Regular cardiac myocyte (primary cell): ENCODE results near the gene MAP2. TPM values are rescaled to one million over a fixed set of nuclear protein-coding genes. Genes with fewer than 3 reads are reported as not detected.

Experiments
- total RNA-seq: library from RNA; depleted of rRNA; stranded (reverse); fragments of >200 nt; gene quantifications from 2 replicates; pipeline ENCODE4 v1.2.3, GENCODE V29; 2014

The MAP2 gene, protein sequence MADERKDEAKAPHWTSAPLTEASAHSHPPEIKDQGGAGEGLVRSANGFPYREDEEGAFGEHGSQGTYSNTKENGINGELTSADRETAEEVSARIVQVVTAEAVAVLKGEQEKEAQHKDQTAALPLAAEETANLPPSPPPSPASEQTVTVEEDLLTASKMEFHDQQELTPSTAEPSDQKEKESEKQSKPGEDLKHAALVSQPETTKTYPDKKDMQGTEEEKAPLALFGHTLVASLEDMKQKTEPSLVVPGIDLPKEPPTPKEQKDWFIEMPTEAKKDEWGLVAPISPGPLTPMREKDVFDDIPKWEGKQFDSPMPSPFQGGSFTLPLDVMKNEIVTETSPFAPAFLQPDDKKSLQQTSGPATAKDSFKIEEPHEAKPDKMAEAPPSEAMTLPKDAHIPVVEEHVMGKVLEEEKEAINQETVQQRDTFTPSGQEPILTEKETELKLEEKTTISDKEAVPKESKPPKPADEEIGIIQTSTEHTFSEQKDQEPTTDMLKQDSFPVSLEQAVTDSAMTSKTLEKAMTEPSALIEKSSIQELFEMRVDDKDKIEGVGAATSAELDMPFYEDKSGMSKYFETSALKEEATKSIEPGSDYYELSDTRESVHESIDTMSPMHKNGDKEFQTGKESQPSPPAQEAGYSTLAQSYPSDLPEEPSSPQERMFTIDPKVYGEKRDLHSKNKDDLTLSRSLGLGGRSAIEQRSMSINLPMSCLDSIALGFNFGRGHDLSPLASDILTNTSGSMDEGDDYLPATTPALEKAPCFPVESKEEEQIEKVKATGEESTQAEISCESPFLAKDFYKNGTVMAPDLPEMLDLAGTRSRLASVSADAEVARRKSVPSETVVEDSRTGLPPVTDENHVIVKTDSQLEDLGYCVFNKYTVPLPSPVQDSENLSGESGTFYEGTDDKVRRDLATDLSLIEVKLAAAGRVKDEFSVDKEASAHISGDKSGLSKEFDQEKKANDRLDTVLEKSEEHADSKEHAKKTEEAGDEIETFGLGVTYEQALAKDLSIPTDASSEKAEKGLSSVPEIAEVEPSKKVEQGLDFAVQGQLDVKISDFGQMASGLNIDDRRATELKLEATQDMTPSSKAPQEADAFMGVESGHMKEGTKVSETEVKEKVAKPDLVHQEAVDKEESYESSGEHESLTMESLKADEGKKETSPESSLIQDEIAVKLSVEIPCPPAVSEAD (N-terminal part only)
- total RNA-seq: 5.1 and 5.2 TPM in 2 replicates

GRCh38 chr2:209423562-209424198 is at the start of gene MAP2:
MAP2 (plus strand) TSS chr2:209424047; CDS start chr2:209653171, 229,124 bp downstream.

DNA sequence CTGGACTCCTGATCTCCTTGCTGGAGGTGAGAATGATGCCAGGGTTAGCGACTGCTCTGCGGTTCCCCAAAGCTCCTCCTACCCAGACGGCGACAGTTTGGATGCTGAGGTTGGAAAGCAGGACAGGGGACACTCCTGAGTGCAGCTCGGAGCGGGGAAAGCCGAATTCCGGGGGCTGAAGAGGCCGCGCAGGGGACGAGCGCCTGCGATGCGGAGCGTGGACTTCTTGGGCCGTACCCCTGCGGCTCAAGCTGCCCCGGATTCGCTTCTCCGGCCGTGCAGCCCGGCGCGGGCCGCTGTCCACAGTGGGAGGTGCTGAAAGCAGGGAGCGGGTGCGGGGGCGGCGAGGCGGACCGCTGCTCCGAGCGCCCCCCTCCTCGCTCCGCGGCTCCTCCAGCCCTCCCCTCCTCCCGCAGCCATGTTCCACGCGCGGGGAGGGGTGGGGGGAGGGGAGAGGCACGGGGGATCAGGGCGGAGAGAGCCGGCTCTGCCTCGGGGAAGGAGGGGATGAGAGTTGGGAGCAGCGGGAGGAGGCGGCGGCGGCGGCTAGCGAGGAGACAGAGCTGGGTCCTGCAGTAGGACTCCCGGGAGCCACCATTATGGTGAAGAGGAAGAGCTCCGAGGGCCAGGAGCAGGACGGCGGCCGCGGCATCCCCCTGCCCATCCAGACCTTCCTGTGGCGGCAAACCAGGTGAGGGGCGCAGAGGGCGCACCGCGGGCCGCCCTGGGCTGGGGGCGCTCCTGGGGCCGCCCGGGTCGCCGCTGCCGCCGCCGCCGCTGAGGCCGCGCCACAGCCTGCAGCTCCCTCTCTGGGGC is 347.8 kb downstream of the MAP2 start, which contains the start of gene UNC80:
Gene UNC80, plus strand, starts transcription at position 359 of the 816 bp plus-strand sequence. Its CDS starts 241 bp downstream, at position 600.

